Umbilical cord (tissue), 2 donors: ENCODE data around the gene OR2J2. TPM values are rescaled to one million over a fixed set of nuclear protein-coding genes. Genes with fewer than 3 reads are reported as not detected.
"Not testable (repeated sequence)": the region's sequence is repeated elsewhere in the genome, so short reads cannot be mapped to it uniquely, and the experiment has no call there.

Experiments used
- DNase-seq: peaks from one replicate; pipeline ENCODE4 v3.0.0-alpha.2; 2015; ENCODE audit warnings: low spot score
- total RNA-seq: library from RNA; depleted of rRNA; stranded (reverse); fragments of >200 nt; gene quantifications from one replicate; pipeline ENCODE4 v1.2.3, GENCODE V29; 2014; ENCODE audit warnings: low replicate concordance; ENCODE audit not compliant: insufficient read depth

Gene OR2J2
- 2.9 TPM for total RNA-seq

DNA sequence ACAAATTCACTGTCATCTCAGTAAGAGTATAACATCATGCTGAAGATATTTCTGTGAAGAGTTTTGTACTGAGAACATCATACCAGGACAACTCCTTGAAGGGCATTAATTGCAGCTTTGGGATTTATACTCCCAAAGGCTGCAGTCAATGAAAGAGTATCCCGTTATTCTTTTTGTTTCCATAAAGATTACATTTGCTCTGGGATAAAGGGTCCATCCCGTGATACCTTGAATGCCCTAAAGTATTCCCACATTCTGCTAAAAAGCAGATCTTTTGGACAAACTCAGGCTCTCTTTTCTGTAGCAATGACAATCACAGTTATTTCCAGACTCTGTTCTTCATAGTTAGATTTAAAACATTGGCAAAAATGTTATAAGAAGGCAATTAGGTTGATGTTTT is at the start of gene OR2J2:
Gene OR2J2 (plus strand): TSS at position 301 of the 400 bp plus-strand sequence. CDS start 2,729 bp downstream, outside the sequence.
- not testable (repeated sequence) for DNase-seq

DNA sequence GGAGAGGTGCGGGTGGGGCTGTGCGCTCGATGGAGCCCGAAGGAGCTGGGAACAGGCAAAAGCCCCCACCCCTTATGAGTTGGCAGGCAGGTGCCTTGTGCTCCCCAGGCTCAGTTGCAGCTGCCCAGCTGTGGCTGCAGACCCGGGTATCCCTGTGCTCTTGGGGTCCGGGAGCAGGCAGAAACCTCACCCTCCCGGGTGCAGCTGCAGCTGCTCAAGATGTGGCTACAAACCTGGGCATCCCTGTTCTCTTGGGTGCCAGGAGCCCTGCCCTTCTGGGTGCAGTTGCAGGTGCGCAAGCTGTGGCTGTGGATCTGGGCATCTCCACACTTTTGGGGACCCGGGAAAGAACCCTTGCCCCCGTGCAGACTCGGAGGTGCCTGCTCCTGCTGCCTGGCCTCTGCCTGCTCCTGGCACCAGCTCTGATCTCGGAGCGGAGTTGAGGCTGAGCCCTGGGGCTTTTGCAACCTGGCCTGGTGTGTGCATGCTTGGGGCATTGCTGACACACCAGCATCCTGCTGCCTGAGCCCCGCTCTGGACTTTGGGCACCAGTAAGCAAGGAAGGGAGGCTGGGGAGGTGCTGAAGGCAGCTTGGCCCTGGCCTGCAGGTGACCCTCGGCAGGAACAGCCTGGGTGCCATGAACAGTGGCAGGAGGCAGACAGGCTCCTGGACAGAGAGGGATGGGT is 41.2 kb upstream of the OR2J2 start:
- DNase-seq = no peak

DNA sequence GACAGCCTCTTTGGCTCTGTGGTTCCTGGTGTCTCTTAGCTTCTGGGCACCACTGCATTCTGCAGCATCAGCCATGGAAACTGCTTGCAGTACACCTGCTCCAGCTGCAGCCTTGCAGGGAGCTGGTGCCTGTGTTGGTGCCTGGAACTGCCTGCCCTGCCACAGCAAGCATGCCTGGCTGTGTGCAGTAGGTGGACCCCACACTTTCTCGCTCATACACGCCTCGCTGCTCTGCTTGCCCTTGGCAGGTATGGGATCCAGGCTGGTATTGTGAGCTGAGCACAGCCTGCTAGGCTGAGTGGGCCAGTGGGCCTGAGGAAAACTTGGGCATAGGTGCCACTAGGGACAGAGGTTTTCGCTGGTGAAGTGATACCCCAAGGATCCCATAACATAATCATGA is 40.1 kb upstream of the OR2J2 start:
- no peak for DNase-seq

DNA sequence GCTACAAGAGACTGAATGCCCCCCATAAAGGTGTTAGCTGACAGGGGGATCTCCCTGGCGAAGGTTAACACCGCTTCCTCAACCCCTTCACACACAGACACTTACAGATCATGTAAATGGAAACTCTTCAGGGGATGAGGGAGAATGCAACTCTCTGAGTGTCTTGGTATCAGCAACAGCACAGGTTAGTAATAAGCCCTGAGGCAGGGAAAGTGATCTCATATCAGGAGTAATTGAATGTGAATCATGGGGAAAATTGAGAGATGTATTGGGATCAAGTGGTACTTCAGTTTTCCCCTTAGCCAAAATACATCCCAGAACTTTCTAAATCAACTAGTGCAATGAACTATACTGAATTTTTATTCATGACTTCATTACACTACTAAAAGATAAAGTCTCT is 39.0 kb upstream of the OR2J2 start:
- no peak for DNase-seq

DNA sequence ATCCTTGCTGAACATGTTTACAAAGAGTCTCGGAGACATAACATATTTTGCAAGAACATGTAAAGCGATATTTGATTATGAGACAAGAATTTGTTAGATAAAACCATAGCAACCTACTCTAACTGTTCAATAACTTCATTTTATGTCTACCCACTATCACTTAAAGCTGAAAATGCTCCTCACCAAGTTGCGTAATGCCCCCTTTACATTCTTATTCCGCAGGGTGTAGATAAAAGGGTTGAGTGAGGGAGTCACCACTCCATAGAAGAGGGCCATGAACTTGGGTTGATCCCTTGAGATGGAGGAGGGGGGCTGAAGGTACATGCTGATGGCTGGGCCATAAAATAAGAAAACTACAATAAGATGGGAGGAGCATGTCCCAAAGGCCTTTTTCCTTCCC is 33.0 kb upstream of the OR2J2 start:
- no peak for DNase-seq

DNA sequence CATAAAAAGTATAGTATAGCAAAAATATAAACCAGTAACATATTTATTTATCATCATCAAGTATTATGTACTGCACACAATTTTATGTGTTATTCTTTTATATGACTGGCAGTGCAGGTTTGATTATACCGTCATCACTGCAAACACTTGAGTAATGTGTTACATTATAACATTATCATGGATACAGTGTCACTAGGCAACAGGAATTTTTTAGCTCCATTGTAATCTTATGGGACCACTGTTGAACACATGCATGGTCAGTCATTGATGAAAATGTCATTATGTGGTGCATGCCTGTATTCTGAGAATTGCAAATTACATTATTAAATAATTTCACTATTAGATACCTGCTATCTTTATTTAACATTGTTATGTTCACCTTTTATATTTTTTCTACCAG is 29.1 kb upstream of the OR2J2 start:
- DNase-seq = no peak

DNA sequence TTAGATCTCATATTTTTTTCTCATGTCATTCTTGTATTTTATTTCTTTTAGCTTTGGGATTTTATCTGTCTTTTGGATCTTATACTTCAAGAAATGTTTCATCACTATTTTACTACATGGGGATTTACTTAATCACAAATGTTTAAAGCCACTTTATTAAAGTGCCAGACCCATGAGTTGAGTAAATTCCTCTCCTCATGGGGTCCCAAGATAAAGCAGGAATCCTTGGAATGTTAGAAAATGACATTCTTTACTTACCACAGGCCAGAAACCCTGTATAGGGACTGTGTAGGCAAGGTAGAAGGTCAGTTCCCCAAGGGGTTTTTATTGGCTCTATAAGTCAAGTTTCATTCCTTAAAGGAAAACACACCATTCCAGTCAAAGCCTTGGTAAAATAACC is 28.4 kb upstream of the OR2J2 start:
- DNase-seq = no peak

DNA sequence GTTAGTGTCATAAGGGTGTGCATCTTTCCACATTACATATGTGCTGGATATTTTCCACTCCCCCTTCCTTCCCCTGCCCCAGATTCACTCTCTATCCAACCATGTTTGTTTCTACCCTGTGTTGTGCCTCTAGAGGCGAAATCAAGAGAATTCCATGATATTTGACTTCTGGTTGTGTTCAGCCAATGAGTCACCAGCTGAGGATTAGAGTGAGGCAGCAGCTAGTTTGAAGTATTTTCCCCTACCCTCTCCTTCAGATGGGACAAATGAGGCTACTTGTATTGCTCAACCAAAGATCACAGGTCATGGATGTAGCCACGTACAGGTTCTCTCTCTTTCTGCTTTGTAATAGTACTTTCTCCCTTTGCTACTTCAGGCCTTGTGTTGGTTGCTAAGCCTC is 24.5 kb upstream of the OR2J2 start:
- DNase-seq = no peak

DNA sequence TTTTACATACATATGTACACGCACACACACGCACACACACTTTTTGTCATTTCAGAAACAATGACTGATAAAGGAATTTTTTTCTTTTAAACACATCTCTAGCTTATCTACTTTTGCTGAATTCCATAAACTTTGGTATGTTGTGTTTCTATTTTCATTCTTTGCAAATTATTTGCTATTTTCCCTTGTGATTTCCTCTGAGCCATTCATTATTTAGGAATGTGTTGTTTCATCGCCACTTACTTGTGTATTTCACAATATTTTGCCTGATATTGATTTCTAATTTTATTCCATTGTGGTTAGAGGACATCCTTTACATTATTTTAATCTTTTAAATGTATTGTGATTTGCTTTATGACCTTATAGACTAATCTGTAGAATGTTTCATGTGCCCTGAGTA is 23.6 kb upstream of the OR2J2 start:
- DNase-seq = no peak

DNA sequence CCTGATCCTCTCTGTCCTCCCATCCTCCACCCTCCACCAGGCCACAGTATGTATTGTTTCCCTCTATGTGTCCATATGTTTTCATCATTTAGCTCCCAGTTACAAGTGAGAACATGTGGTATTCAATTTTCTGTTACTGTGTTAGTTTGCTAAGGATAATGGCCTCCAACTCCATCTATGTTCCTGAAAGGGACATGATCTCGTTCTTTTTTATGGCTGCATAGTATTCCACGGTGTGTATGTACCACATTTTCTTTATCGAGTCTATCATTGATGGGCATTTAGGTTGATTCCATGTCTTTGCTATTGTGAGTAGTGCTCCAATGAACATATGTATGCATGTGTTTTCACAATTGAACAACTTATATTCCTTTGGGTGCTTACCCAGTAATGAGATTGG is 21.3 kb upstream of the OR2J2 start:
- not testable (repeated sequence) for DNase-seq

DNA sequence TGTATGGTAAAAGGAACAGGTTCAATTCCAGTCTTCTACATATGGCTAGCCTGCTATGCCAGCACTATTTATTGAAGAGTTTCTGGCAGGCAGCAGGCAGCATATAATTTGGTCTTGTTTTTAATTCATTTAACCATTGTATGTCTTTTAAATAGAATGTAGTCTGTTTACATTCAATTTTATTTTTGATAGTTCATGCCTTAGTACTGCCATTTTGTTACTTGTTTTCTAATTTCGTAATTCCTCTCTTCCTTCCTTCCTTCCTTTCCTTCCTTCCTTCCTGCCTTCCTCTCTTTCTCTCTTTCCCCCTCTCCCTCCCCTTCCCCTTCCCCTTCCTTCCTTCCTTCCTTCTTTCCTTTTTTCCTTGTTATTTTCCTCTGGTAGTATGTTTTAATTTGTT is 17.6 kb upstream of the OR2J2 start:
- no peak for DNase-seq

DNA sequence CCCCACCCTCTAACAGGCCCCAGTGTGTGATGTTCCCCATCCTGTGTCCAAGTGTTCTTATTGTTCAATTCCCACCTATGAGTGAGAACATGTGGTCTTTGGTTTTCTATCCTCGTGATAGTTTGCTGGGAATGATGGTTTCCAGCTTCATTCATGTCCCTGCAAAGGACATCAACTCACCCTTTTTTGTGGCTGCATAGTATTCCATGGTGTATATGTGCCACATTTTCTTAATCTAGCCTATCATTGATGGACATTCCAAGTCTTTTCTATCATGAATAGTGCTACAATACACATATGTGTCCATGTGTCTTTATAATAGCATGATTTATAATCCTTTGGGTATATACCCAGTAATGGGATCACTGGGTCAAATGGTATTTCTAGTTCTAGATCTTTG is 15.5 kb upstream of the OR2J2 start:
- not testable (repeated sequence) for DNase-seq

DNA sequence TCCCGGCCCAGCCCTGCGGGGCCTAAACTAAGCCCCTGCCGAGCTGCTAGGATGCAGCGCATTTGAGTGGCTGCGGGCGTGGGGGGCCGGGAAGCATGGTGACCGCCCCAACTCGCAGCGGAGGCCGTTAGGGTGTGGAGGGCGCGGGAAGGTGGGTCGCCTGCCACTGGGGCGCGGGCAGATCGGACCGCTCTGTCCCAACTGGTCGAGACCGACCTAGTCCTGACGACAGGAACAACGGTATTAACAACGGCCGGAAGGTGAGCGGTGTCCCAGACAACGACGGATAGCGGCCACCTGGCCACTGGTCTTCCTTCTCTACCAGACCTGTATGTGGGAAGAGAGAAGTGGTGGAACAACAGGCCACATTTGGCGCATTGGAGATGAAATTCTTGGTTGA is 10.8 kb upstream of the OR2J2 start:
- not testable (repeated sequence) for DNase-seq

DNA sequence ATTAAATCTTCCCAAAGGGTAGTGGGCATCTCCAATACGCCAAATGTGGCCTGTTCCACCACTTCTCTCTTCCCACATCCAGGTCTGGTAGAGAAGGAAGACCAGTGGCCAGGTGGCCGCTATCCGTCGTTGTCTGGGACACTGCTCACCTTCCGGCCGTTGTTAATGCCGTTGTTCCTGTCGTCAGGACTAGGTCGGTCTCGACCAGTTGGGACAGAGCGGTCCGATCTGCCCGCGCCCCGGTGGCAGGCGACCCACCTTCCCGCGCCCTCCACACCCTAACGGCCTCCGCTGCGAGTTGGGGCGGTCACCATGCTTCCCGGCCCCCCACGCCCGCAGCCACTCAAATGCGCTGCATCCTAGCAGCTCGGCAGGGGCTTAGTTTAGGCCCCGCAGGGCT is 5.1 kb upstream of the OR2J2 start:
- DNase-seq = not testable (repeated sequence)

DNA sequence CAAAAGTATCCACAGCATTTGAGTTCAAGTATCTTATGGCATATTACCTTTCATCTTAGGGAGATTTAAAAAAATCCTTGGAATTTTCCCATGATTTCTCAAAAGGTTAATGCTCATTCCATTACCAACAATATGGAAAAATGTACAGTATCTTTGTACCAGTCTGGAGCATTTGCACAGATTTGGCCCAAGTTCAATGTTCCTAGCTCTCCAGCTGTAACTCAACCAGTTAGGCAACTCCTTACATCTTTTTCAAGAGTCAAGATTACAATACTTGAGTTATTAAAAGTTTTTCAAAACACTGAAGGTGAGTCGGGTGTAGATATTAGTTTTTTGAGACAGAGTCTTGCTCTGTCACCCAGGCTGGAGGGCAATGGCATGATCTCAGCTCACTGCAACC is 1.0 kb downstream of the OR2J2 start:
- no peak for DNase-seq

DNA sequence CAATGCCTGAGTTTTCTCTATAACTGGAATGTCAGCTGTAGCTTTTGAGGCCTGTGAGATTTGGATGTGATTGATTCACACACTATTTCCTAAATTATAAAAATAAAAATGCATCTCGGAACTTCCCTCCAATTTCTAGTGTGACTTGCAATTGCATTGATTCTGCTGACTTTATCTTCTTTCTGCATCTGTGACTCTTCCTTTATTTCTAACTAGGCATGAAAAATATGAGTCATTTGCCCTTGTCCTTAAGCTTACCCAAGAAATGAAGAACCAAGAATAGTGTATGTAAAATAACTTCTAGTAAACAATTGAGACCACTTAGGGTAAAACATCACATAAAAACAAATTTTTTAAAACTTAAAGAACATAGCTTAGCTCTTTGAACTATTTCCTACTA is 12.9 kb downstream of the OR2J2 start:
- no peak for DNase-seq

DNA sequence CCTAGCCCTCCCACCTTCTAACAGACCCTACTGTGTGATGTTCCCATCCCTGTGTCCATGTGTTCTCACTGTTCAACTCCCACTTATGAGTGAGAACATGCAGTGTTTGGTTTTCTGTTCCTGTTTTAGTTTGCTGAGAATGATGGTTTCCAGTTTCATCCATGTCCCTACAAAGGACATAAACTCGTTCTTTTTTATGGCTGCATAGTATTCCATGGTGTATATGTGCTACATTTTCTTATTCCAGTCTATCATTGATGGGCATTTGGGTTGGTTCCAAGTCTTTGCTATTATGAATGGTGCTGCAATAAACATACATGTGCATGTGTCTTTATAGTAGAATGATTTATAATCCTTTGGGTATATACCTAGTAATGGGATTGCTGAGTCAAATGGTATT is 18.0 kb downstream of the OR2J2 start:
- DNase-seq = not testable (repeated sequence)

DNA sequence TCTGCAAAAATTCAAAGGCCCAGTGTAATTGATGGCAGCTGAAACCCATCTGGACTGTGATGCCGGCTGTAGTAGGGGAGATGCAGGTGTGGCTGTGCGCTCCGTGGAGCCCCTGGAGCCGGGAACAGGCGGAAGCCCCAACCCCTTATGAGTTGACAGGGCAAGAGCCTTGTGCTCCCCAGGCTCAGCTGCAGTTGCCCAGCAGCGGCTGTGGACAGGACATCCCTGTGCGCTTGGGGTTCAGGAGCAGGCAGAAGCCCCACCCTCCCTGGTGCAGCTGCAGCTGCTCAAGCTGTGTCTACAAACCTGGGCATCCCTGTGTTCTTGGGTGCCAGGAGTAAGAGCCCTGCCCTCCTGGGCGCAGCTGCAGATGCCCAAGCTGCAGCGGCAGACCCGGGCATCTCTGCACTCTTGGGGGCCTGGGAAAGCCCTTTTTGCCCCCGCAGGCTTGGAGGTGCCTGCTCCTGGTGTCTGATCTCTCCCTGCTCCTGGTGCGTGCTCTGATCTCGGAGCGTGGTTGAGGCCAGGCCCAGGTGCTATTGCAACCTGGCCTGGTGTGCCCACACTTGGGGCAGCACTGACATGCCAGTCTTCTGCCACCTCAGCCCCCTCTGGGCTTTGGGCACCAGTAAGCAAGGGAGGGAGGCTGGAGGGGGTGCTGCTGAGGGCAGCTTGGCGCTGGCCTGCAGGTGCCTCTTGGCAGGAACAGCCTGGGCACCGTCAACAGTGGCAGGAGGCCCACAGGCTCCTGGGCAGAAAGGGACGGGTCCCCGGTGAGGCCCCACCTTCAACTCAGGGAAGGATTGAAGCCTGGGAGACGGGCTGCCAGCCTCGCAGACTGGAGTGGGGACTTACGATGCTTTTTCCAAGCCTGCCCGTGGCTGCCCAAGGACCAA is 30.3 kb downstream of the OR2J2 start:
- DNase-seq = no peak

DNA sequence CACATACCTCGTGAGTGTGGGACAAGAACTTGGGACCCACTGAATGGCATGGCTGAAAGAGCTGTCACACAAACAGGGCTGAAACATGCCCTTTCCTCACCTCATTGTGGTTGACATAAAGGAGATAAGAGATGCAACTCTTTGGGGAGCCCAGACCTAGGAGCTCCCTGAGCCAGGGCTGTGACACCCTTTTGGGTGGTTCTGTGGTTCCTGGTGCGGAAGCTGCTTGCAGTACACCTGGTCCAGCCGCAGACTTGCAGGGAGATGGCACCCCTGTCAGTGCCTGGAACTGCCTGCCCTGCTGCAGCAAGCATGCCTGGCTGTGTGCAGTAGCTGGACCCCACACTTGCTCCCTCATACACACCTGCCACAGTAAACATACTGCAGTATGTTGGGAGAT is 31.3 kb downstream of the OR2J2 start:
- no peak for DNase-seq

DNA sequence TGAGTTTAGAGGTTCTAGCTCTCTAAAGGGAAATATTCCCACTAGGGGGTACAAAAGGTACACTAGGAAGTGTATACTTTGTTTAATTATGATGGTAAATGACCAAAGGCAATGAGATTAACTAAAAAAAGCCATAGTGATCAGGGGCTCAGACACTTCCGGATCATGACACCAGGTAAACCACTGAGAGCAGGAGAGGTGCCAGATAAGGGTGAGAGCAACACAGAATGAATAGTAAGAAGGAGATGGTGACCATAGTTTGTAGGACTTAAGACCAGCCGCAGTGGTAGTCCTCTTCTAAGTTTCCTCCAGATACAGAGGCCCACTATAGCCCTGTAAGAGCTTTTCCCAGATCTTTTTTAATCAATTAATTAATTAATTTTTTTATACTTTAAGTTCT is 40.8 kb downstream of the OR2J2 start:
- no peak for DNase-seq

DNA sequence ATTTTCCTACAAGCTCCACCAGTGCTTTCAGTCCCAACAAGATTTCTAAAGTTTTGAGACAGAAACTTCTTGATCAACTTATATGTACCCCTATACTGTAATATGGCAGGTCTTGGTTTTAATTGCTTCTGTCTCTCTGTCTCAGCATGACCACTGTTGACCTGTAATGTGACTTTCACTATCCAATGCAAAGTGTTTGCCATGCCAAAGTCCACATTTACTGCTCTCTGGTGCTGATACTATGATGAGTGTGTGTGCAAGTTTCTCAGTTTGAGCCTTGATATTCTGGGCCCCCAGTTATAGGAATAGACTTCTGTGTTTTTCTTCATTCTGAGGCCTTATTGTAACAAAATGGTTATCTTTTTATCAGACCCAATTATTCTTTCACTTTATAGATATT is 45.8 kb downstream of the OR2J2 start:
- no peak for DNase-seq

DNA sequence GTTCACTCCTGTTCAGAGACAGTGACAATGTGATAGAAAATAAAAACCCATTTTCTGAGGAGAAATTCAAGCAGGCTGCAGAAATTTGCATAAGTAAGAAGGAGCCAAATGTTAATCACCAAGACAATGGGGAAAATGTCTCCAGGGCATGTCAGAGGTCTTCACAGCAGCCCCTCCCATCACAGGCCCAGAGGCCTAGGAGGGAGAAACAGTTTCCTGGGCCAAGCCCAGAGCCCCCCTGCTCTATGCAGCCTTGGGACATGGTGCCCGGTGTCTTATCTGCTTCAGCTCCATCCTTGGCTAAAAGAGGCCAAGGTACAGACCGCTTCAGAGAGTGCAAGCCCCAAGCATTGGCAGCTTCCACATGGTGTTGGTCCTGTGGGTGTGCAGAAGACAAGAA is 46.5 kb downstream of the OR2J2 start:
- DNase-seq = not testable (repeated sequence)

DNA sequence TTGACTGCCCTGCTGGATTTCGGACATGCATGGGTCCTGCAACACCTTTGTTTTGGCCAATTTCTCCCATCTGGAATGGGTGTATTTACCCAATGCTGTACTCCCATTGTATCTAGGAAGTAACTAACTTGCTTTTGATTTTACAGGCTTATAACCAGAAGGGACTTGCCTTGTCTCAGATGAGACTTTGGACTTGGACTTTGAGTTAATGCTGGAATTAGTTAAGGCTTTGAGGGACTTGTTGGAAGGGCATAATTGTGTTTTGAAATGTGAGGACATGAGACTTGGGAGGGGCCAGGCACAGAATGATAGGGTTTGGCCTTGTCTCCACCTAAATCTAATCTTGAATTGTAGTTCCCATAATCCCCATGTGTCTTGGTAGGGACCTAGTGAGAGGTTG is 47.3 kb downstream of the OR2J2 start:
- not testable (repeated sequence) for DNase-seq
